ENCODE measurements around the gene KIRREL2.
"Not testable (repeated sequence)": the region's sequence is repeated elsewhere in the genome, so short reads cannot be mapped to it uniquely, and the experiment has no call there.

The KIRREL2 gene

DNA sequence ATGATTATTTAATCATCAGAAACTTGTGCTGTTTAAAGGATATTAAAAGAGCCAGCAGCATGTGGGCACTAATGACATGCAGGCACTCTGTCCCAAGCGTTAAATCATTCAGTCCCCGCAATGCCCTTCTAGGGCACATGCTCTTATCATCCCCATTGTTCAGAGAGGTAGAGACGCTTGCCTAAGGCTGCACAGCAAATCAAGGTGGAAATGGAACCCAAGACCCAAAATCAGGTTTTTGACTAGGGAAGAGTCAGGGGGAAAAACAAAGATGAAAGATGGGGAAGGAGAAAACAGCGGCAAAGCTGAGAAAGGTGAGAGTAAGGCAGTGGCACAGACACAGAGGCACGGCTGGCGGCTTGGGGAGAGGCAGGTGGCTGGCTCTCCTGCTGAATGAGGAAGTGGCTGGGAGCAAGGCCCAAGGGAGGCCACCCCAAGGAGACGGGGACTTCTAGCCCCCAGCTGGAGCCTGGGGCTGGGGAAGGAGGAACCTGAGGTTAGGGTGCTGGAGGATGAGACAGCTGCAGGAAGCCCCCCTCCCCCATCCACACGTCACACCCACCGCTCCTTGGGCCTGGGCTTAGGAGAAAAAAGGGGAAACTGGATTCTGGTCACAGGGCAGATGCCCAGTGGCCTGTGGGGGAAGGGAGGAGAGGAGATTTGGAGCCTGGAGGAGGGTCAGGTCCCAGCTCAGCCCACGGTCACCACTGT lies 52.4 kb downstream of the KIRREL2 start:
- peak; percentile 100 for DNase-seq
- in situ Hi-C loops (cut with MboI; ENCODE audit: low pct_unique_long_range_greater_than_20kb, low sequenced_read_pairs), result no loop called here

DNA sequence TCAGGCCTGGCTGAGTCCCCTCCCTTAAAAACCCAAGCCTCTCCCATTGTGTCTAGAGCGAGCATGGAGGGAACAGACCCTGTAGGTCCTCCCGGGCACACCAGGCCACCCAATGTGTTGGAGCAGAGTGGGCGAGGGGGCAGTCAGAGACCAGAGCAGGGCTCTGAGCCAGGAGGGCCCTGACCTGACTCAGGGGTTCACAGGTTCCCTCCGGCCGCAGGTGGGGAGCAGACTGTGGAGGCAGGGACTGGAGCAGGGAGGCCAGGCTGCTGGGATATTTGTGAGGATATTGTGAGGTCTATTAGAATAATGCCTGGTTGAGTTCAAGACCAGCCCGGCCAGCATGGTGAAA lies 52.9 kb downstream of the KIRREL2 start:
- no peak for DNase-seq
- in situ Hi-C loops (cut with MboI; ENCODE audit: low pct_unique_long_range_greater_than_20kb, low sequenced_read_pairs), result no loop called here

DNA sequence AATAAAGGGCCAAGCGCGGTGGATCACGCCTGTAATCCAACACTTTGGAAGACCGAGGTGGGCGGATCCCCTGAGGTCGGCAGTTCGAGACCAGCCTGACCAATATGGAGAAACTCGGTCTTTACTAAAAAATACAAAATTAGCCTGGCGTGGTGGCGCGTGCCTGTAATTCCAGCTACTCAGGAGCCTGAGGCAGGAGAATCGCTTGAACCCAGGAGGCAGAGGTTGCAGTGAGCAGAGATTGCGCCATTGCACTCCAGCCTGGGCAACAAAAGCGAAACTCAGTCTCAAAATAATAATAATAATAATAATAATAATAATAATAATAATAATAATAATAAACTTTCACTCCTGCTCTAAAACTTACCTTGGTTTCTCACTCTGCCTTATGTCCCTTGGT lies 53.6 kb downstream of the KIRREL2 start:
- DNase-seq; in situ Hi-C loops (cut with MboI; ENCODE audit: low pct_unique_long_range_greater_than_20kb, low sequenced_read_pairs): not testable (repeated sequence)

DNA sequence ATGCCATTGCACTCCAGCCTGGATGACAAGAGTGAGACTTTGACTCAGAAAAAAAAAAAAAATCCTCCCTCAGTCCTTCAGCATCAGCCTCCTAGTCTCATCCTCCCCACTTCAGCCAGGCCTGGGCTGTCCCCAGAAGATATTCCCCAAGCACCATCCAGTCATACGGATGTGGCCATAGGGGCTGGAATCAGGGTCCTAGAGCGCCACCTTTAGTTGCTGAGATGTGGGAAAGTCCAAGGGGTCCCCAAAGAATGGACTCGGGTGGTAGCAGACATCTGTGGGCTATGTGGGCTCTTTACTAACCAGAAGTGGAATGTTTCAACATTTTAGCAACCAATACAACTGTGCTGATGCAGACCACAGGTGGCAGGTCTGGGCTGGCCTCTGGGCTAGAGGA lies 54.5 kb downstream of the KIRREL2 start:
- in situ Hi-C loops (cut with MboI; ENCODE audit: low pct_unique_long_range_greater_than_20kb, low sequenced_read_pairs), result no loop called here
- DNase-seq, result peak; percentile 48

DNA sequence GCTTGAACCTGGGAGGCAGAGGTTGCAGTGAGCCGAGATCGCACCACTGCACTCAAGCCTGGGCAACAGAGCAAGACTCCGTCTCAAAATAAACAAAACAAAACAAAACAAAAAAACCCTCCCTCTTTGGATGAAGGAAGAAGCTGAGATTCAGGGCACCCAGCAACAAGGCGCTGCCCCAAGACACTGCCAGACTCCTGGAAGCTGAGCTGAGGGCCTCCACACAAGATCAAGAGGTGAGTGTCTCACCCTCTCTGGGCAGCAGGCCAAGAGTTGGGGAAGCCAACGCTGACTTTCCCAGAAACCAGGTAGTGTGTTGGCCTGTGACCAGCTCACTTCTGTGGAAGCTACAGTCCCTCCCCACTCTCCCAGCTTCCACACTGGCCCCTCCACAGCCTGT lies 55.1 kb downstream of the KIRREL2 start:
- DNase-seq, result no peak
- in situ Hi-C loops (cut with MboI; ENCODE audit: low pct_unique_long_range_greater_than_20kb, low sequenced_read_pairs), result no loop called here

DNA sequence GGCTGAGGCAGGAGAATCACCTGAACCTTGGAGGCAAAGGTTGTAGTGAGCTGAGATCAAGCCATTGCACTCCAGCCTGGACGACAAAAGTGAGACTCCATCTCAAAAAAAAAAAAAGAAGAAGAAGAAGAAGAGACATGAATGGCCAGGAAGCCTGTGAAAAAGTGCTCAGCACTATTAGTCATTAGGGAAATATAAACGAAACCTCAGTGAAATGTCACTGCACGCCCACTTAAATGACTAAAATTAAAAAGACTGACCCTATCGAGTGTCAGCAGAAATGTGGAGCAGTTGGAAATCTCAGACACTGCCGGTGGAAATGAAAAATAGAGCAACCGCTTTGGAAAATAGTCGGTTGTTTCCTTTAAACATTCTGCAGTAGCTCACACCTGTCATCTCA lies 56.9 kb downstream of the KIRREL2 start:
- in situ Hi-C loops (cut with MboI; ENCODE audit: low pct_unique_long_range_greater_than_20kb, low sequenced_read_pairs), result no loop called here
- DNase-seq, result no peak

DNA sequence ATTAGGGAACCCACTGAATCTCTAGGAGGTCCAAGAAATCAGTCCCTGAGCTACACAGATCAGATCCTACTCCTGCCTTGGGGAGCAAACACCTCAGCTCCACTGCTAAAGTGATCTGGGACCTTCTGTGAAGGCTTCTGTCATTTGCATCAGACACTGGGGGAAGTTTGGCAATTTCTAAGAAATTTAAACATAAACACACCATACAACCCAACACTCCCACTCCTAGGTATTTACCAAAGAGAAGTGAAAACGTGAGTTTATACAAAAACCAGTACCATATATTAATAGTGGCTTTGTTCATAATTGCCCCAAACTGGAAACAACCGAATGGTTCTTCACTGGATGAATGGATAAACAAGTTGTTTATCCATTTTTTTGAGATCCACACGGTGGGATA lies 58.7 kb downstream of the KIRREL2 start:
- no peak for DNase-seq
- in situ Hi-C loops (cut with MboI; ENCODE audit: low pct_unique_long_range_greater_than_20kb, low sequenced_read_pairs), result no loop called here
